Neuron (in vitro differentiated cells): Measurements from ENCODE around the gene KANK3.
"Not testable (repeated sequence)": the region's sequence is repeated elsewhere in the genome, so short reads cannot be mapped to it uniquely, and the experiment has no call there.

Experiments used
- H2AFZ ChIP-seq: one replicate; pipeline ENCODE4 v1.6.1; 2013; ENCODE audit warnings: low read depth, mild to moderate bottlenecking, inconsistent platforms, low read length, moderate library complexity
- H3K27me3 ChIP-seq: one replicate; pipeline ENCODE4 v1.6.1; 2013; ENCODE audit warnings: low read length; ENCODE audit not compliant: insufficient read depth
- H3K36me3 ChIP-seq: one replicate; pipeline ENCODE4 v1.6.1; 2013; ENCODE audit warnings: low read length; ENCODE audit not compliant: insufficient read depth
- H3K4me1 ChIP-seq: one replicate; pipeline ENCODE4 v1.6.1; 2013; ENCODE audit warnings: low read length; ENCODE audit not compliant: insufficient read depth
- H3K4me3 ChIP-seq: 2 replicates; pipeline ENCODE4 v1.5.1; 2013; ENCODE audit warnings: mild to moderate bottlenecking, low read length, moderate library complexity
- H3K9me3 ChIP-seq: one replicate; pipeline ENCODE4 v1.6.1; 2013; ENCODE audit warnings: low read length

Gene KANK3

DNA sequence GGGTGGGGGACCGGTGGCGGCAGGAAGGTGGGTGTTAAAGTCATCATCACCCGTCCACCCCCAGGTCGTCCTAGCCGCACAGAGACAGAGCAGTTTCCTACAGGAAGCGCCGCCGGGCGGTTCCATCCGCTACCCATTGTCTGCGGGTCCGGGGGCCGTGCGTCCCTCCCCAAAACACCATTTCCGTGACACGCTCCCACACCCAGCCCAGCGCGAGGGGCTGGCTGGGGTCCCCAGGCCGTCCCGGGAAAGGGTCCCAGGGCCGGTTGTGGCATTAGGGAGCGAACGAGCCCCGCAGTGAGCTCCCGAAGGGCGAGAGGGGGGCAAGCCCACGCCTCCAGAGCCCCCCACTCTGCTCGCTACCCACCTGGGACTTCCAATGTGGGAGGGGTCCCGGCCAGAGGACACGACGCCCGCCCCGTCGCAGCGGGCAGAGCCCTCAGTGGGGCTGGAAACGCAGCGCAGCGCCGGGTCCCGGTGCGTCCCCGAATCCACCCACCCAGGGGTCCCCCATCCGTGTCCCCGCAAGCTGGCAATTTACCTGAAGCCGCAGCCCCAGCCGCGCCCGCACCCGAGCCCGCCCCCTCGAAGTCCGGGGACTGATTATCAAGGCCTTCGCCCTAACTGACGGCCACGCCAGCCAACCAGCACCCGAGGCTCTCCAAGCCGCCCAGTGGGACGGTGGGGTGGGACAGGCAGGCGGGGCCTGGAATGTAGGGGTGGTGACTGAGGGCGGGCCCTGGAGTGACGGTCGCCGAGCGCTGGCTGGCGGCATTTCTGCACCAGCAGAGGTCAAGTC lies at the start of gene KANK3:
Gene KANK3 (minus strand): TSS at position 579 of the 799 bp plus-strand sequence. CDS start 5,434 bp downstream, outside the sequence.
- Histone ChIP-seq H3K4me3 (peak within 1 kb of the TSS; percentile 28), H2AFZ (peak within 1 kb of the TSS; percentile 74), H3K36me3 (no peaks in the 10 kb centered on the region), H3K9me3 (no peaks in the 10 kb centered on the region), H3K4me1 (no peaks in the 10 kb centered on the region), H3K27me3 (peaks cover 24% of the 10 kb centered on the region)

DNA sequence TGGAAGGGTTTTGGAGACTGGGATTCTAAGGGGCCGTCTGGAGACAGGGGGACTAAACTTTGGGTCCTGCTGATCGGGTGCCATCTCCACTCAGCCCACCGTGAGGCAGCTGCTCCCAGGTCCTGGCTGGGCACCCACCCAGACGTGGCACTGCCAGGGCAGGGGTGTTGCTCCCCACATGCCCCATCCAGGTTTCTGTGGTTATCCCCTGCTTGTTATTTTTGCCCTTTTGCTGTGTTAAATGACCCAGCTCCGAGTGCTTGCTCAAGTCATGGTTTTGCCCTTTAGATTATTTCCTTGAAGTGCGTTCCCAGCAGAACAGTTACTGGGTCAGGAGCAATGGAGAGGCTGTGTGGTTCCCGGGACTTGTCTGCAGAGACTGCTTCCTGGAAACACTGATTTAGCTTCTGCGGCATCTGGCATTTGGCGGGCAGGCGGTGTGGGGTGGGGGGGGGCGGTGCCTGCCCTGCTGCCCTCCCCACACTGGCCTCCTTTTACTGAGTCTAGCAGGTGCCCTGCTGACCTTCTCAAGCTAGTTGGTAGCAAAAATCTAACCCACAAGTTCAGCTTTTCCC lies 49.0 kb upstream of the KANK3 start:
- no peak overlapping the region for H2AFZ ChIP-seq
- no peaks in the 10 kb centered on the region for H3K9me3 ChIP-seq
- H3K4me1 ChIP-seq = peaks cover 14% of the 10 kb centered on the region
- H3K4me3 ChIP-seq = no peak overlapping the region
- no peaks in the 10 kb centered on the region for H3K36me3 ChIP-seq
- H3K27me3 ChIP-seq = no peaks in the 10 kb centered on the region

DNA sequence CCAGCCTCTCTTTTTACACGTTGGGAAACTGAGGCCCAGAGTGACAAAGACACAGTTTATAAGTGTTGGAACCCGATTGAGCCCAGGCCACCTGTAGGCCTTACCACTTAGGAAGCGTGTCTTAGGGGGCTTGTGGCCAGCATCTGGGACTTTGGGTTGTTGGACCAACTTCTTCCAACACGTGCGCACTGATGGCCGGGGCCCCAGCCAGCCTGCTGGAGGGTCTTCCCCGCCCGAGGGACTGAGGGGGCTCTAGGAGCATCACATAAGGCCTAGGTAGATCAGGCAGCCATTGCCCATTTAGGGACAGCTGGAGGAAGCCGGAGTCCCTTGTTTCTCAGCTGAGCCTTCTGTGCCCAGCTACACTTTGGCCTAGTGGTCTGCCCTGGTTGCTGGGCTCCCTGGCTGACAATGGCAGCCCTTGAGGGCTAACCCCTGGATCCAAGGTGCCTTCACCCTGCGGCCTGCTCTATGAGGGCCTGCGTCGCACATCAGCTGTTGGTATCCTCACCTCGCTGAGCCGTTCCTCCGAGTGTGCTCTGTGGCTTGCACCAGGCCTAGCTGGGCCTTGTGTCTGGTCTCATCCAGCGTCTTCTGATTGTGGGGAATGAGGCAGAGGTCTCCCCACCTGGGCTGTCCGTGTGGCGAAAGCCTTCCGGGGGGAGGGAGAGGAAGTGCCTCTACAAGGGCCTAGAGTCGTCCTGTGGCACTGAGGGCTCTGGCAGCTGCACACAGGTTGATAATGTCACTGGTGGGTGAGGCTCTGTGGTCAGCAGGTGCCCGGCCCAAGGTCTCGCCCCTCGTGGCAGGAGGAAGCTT lies 48.3 kb upstream of the KANK3 start:
- peak overlapping the region; percentile 89 for H3K4me3 ChIP-seq
- peaks cover 14% of the 10 kb centered on the region for H3K4me1 ChIP-seq
- no peaks in the 10 kb centered on the region for H3K9me3 ChIP-seq
- H2AFZ ChIP-seq = no peak overlapping the region
- no peaks in the 10 kb centered on the region for H3K27me3 ChIP-seq
- no peaks in the 10 kb centered on the region for H3K36me3 ChIP-seq

DNA sequence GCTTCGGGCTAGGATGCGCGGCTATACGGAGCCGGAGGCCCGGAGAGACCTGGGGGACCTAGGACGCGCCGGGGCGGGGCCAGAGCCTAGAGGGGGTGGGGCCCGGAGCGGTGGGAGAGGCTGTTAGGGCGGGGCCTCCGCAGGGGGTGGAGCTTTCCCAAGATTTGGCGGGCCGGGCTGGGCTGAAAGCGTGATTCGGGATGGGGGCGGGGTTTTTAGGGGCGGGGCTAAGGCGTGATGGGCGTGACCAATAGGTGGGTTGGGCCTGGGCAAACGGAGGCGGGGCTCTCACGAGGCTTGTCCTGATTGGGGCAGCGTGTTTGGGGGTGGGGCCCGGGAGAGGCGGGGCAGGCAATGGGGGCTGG lies 47.5 kb upstream of the KANK3 start:
- Histone ChIP-seq H3K4me1 (peaks cover 14% of the 10 kb centered on the region), H3K9me3 (no peaks in the 10 kb centered on the region), H3K27me3 (no peaks in the 10 kb centered on the region), H3K36me3 (no peaks in the 10 kb centered on the region), H3K4me3 (peak overlapping the region; percentile 89), H2AFZ (no peak overlapping the region)

DNA sequence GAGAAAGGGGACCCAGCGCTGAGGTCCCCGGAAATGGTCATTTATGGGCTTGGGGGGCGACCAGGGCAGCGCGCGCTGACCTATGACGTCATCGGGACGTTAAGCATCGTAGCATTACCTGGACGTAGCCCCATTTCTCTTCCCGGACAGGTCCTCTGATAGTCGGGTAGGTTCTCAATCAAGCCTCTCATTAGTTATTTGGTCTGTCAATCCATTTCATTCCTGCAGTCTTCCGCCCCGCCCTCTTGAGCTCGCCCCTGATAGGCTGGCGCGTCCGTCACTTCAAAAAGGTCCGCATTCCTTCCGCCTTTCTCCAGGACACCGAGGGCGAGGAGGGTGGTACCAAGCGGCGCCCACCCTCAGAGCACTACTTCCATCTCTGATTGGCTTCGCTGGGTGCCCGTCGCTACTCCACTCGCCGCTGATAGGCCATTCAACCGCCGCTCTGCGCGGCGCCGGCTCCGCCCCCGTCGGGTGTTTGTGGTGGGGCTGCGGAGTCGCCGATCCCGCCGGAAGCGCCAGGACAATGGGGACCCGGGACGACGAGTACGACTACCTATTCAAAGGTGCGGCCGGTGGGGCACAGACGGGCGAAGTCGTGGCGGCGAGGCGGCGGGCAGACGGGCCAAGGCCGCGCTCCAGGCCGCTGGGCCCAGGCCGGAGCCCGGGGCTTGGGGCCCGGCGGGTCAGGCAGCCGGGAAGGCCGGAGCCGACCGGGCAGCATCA lies 47.0 kb upstream of the KANK3 start, which contains the start of gene RAB11B:
Gene RAB11B (plus strand): TSS at position 470 of the 726 bp plus-strand sequence. CDS start 57 bp downstream, at position 527.
- Histone ChIP-seq H3K36me3 (no peaks in the 10 kb centered on the region), H3K4me1 (peaks cover 14% of the 10 kb centered on the region), H3K9me3 (no peaks in the 10 kb centered on the region), H3K4me3 (peak within 1 kb of the TSS; percentile 89), H2AFZ (peak within 1 kb of the TSS; percentile 19), H3K27me3 (no peaks in the 10 kb centered on the region)

DNA sequence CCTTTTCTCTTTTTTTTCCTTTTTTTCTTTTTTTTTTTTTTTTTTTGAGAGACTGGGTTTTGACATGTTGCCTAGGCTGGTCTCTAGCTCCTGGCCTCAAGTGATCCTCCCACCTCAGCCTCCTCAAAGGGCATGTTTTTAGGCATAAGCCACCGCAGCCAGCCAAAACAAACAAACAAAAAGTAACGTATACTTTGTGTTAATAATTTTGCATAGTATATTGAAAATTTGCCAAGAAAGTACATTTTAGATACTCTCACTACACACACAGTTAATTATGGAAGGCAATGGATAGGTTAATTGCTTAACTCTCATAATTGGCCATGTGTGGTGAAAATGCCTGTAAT lies 45.5 kb upstream of the KANK3 start:
- H3K36me3 ChIP-seq = no peaks in the 10 kb centered on the region
- peaks cover 14% of the 10 kb centered on the region for H3K4me1 ChIP-seq
- no peak overlapping the region for H2AFZ ChIP-seq
- no peaks in the 10 kb centered on the region for H3K9me3 ChIP-seq
- H3K4me3 ChIP-seq = no peak overlapping the region
- no peaks in the 10 kb centered on the region for H3K27me3 ChIP-seq

DNA sequence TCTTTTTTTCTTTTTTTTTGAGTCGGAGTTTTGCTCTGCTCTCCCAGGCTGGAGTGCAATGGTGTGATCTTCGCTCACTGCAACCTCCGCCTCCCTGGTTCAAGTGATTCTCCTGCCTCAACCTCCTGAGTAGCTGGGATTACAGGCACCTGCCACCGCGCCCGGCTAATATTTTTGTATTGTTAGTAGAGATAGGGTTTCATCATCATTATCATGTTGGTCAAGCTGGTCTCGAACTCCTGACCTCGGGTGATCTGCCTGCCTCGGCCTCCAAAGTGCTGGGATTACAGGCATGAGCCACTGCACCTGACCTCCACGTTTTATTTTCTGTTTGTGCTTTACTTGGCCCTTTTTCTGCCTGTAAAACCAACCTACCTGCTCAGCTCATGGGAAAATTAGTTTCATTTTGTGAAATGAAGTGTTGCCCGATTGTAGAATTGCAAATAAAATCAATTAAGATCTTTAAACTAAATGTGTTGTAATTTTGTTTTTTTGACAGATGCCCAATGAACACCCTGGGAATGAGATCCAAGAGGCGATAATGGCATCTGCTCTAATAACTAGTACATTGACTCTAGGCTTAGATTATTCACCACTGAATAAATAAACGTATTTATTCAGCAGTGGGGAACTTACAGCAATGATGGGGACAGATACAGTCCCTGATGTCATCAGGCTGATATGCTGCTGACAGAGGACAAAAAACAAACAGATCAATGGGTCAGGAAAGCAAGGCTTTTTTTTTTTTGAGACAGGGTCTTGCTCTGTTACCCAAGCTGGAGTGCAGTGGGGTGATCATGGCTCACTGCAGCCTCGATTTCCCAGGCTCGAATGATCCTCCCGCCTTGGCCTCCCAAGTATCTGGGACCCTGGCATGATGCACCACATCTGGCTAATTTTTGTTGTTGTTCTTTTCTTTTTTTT lies 44.9 kb upstream of the KANK3 start:
- Histone ChIP-seq H3K27me3 (no peaks in the 10 kb centered on the region), H3K9me3 (no peaks in the 10 kb centered on the region), H3K4me1 (peaks cover 14% of the 10 kb centered on the region), H3K4me3 (no peak overlapping the region), H3K36me3 (no peaks in the 10 kb centered on the region), H2AFZ (no peak overlapping the region)

DNA sequence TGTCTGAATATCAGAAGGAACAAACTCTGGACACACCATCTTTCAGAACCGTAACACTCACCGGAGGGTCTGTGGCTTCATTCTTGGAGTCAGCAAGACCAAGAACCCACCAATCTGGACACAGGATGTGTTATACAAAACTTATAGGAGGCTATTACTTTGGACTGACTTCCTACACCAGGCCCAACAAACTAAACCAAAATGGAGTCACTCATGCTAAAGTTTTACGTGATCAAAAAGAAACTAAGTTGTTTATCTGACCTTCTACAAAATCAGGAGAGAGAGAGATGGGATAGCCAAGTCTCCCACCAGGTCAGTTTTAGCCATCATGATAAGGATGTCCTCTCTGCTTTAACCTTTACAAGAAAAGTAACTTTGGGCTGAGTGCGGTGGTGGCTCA lies 43.9 kb upstream of the KANK3 start:
- Histone ChIP-seq H3K4me1 (peaks cover 11% of the 10 kb centered on the region), H3K9me3 (no peaks in the 10 kb centered on the region), H2AFZ (no peak overlapping the region), H3K27me3 (no peaks in the 10 kb centered on the region), H3K36me3 (no peaks in the 10 kb centered on the region), H3K4me3 (no peak overlapping the region)

DNA sequence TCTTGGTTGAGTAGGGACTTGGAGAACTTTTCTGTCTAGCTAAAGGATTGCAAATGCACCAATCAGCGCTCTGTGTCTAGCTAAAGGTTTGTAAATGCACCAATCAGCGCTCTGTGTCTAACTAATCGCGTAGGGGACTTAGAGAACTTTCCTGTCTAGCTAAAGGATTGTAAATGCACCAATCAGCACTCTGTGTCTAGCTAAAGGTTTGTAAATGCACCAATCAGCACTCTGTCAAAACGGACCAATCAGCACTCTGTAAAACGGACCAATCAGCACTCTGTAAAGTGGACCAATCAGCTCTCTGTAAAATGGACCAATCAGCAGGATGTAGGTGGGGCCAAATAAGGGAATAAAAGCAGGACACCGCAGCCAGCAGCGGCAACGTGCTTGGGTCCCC lies 43.4 kb upstream of the KANK3 start:
- not testable (repeated sequence) for H3K36me3 ChIP-seq, H3K4me3 ChIP-seq, H3K27me3 ChIP-seq, H2AFZ ChIP-seq, H3K9me3 ChIP-seq, H3K4me1 ChIP-seq

DNA sequence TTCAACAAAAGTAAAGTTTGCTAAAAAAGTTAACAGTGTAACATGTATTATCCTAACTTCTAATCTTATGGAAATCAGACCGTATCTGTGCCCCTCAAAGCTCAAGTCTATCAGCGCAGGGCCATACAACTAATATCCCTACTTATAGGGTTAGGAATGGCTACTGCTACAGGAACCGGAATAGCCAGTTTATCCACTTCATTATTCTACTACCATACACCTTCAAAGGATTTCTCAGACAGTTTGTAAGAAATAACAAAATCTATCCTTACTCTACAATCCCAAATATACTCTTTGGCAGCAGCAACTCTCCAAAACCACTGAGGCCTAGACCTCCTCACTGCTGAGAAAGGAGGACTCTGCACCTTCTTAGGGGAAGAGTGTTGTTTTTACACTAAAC lies 42.5 kb upstream of the KANK3 start:
- H3K36me3 ChIP-seq, H2AFZ ChIP-seq, H3K4me1 ChIP-seq, H3K9me3 ChIP-seq, H3K4me3 ChIP-seq, H3K27me3 ChIP-seq: not testable (repeated sequence)

DNA sequence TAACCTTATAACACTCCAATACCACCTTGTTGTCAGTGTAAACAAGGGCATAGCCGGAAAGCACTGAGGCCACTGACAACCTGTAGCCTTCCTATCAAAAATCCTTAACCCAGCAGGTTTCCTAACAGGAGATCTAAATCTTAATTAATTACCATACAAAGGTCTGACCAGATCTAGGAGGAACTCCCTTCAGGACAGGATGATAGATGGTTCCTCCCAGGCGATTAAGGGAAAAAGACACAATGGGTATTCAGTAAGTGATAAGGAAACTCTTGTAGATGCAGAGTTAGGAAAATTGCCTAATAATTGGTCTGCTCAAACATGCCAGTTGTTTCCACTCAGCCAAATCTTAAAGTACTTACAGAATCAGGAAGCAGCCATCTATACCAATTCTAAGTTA lies 42.0 kb upstream of the KANK3 start:
- not testable (repeated sequence) for H3K4me1 ChIP-seq, H3K27me3 ChIP-seq, H3K36me3 ChIP-seq, H2AFZ ChIP-seq, H3K9me3 ChIP-seq, H3K4me3 ChIP-seq

DNA sequence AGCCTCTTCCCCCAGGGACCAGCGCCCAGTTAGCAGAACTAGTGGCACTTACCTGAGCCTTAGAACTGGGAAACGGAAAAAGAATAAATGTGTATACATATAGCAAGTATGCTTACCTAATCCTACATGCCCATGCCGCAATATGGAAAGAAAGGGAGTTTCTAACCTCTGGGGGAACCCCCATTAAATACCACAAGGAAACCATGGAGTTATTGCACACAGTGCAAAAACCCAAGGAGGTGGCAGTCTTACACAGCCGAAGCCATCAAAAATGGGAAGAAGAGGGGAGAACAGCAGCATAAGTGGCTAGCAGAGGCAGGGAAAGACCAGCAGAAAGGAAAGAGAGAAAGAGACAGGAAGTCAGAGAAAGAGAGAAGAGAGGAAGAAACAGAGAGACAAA lies 41.5 kb upstream of the KANK3 start:
- H3K27me3 ChIP-seq, H3K4me3 ChIP-seq, H3K36me3 ChIP-seq, H3K9me3 ChIP-seq, H3K4me1 ChIP-seq, H2AFZ ChIP-seq: not testable (repeated sequence)
